Putamen (tissue), 1 donor: Measurements from ENCODE around the gene OR52B4.
A peak's percentile ranks its signal among the peaks of the same experiment; 100 is the strongest.
"Not testable (repeated sequence)": the region's sequence is repeated elsewhere in the genome, so short reads cannot be mapped to it uniquely, and the experiment has no call there.

Source experiments
- DNase-seq: peaks from one replicate; pipeline ENCODE4 v3.0.0-alpha.2; 2016; ENCODE audit warnings: low spot score

OR52B4 gene

GRCh38 chr11:4368286-4368685 is at the start of gene OR52B4:
TSS of gene OR52B4 (minus strand) at chr11:4368386. CDS start at chr11:4368295, 91 bp downstream.
- DNase-seq = no peak

DNA sequence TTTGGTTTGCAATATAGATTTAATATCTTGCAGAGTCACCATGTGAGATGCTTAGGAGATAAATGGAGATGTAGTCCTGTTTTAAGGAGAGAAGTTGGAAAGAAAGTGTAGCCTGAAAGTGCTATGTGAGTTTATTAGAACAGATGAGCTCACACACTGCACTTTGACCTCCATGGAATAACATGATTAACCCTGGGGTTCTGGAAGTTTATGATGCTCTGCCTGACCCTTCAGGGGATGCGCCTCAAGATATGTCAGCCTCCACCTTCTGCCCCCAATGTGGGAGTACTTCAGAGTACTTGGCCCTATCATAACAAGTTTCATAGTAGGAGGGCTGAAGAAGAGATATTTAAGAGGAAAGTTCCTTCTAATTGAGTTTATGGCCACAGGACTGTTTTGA is 48.6 kb upstream of the OR52B4 start:
- DNase-seq = no peak

GRCh38 chr11:4416306-4416705 is 48.1 kb upstream of the OR52B4 start:
- no peak for DNase-seq

- DNase-seq = not testable (repeated sequence)
These were observed 38.0 kb upstream of the OR52B4 start for GRCh38 chr11:4406206-4406605.

DNA sequence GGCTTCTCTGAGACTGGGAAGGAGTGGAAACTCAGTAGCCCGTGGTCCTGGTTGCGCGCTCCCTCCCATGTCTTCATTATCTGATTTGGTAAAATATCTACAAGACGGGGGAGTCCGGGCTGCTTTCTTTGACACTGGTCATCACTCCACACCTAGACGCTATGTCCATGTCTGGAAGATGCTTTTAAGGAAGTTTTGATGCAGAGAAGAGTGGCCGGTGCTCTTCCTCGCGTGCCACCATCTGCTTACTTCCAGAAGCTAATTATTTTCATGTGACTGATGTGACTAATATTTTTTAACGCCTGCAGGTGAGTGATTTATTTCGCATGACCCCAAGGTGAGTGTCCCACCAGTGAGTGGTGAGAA is 25.7 kb upstream of the OR52B4 start:
- no peak for DNase-seq

- DNase-seq = peak; percentile 61
These were observed 25.1 kb upstream of the OR52B4 start, which contains the start of gene TRIM21 for GRCh38 chr11:4393209-4393857. TSS of gene TRIM21 (minus strand) at chr11:4393702. CDS start at chr11:4390409, 3,293 bp downstream.

DNA sequence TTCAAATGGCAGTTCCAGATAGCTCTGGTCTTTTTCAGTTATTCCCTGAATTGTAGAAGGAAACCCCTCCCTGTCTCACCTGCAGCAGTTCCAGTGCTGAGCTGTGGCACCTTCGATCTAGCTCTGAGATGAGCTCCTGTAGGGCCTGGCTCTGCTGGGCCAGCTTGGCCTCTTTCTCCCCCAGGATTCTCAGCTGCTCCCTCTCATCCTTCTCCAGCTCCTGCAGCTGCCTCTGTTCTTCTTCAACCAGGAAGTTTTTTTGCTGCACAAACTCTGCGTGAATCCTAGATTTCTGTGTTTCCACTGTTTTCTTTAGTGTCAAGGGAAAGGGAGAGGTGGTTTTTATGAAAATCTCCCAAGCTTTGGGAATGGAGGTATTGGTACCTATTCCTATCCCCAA is 20.0 kb upstream of the OR52B4 start:
- no peak for DNase-seq

- DNase-seq = no peak
These were observed 18.0 kb upstream of the OR52B4 start for GRCh38 chr11:4385978-4386740.

GRCh38 chr11:4381901-4382300 is 13.7 kb upstream of the OR52B4 start:
- no peak for DNase-seq

GRCh38 chr11:4375431-4376140 is 7.4 kb upstream of the OR52B4 start:
- DNase-seq = no peak

- no peak for DNase-seq
These were observed 2.0 kb upstream of the OR52B4 start for GRCh38 chr11:4370166-4370565.

DNA sequence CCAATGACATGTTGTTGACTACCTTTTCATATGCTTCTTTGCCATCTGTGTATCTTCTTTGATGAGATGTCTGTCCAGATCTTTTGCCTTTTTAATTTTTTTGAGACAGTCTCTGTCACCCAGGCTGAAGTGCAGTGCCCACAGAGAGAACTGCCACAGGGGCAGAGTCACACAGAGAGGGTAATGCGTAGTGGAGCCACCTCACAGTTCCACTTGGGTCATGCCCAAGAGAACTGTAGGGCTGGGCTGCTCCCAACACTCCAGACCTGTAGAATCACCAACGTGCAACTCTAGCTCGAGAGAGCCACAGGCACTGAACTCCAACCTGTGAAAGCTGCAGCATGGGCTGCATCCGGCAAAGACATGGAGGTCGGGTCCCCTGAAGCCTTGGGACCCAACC is 20.0 kb downstream of the OR52B4 start:
- not testable (repeated sequence) for DNase-seq

DNA sequence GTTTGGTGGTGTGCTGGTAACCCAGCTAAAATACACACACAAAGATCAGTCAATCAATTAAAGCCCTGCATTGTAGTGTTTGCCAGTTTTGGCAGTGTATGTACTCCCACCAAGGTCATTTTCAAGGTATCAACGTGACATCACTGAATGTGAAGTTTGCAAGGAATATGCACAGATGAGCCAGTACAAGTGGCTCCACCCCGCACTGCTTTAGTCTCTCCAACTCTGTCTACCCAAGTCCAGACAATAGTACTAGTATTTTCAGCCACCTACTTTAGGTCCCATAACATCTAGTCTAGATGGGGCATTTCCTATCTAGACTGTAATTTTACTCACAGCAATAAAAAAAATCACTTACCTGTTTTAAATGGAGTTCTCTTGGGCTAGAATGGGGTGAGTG is 22.8 kb downstream of the OR52B4 start:
- not testable (repeated sequence) for DNase-seq

DNA sequence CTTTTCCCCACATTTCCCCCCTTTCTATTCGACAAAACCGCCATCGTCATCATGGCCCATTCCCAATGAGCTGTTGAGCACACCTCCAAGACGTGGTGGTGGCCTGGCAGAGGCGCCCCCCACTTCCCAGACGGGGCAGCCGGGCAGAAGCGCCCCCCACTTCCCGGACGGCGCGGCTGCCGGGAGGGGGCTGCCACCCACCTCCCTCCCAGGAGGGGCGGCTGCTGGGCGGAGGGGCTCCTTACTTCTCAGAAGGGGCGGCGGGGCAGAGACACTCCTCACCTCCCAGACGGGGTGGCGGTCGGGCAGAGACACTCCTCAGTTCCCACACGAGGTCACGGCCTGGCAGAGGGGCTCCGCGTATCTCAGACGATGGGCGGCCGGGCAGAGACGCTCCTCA is 33.8 kb downstream of the OR52B4 start:
- DNase-seq = not testable (repeated sequence)
